Pancreas (tissue), 10 donors: ENCODE results near the gene FBXL17. TPM values are rescaled to one million over a fixed set of nuclear protein-coding genes. Genes with fewer than 3 reads are reported as not detected.

Experiments
- ATAC-seq, 4 donors: fragments of 200-7000 bp; cut with Tn5 transposase; one replicate each; pipeline versions ENCODE4 v1.8.0 to v1.9.1; 2020; ENCODE audit warnings: mild to moderate bottlenecking in 4 of 4, moderate library complexity in 4 of 4
- DNase-seq, 6 donors: peaks; one replicate each; pipeline ENCODE4 v3.0.0-alpha.2; 2020
- FAIRE-seq: peaks from 2 replicates; lab custom pipeline; 2012; peaks lifted over from hg19 to GRCh38; lab: Jason Lieb, UNC
- H3K27ac ChIP-seq, 4 donors: fragments of 200-600 bp; sonication (generic); 1 replicate in 3 of 4; 2 replicates in 1 of 4; pipeline versions ENCODE4 v1.5.0 to v1.8.0; 2020
- H3K27me3 ChIP-seq, 4 donors: fragments of 200-600 bp; one replicate each; pipeline ENCODE4 v1.8.0; 2021
- H3K36me3 ChIP-seq, 3 donors: fragments of 200-600 bp; sonication (generic) in 1 of 3; one replicate each; pipeline versions ENCODE4 v1.5.0 to v1.8.0; 2020 to 2021
- H3K4me1 ChIP-seq, 3 donors: fragments of 200-600 bp; one replicate each; pipeline ENCODE4 v1.8.0; 2021
- H3K4me3 ChIP-seq, 4 donors: fragments of 200-600 bp; sonication (generic) in 2 of 4; one replicate each; pipeline versions ENCODE4 v1.5.0 to v1.8.0; 2020 to 2021
- H3K9me3 ChIP-seq, 4 donors: fragments of 200-600 bp; one replicate each; pipeline ENCODE4 v1.8.0; 2021
- WGBS, 2 donors: extraction: QIAGEN DNeasy Blood & Tissue Kit; methylation state at CpG; one replicate each; pipeline ENCODE4 v1.1.7; 2013; 5-methylcytosine and 5-hydroxymethylcytosine counted together
- intact Hi-C, 3 donors: fragments of 100-400 bp; cut with DNase I; formaldehyde crosslinking; loops; one replicate each; pipeline versions ENCODE4 v1.11.1 to v1.14.2; 2022
- polyA plus RNA-seq, 2 donors: library from polyadenylated mRNA; stranded (reverse); fragments of 200-250 nt; gene quantifications; one replicate each; pipeline ENCODE4 v1.2.3, GENCODE V29; 2013
- total RNA-seq, 6 donors: library from RNA; stranded (reverse); fragmentation: NEBNext Ultra II Directional in 4 of 6; extraction: Animal tissue kit (Norgen Biotek cat#: 25700) in 4 of 6; gene quantifications; one replicate each; pipeline versions ENCODE4 v1.2.1 to v1.2.4, GENCODE V29; 2021 to 2023
- TF ChIP-seq, protein P1 (sequence below), 4 donors: fragments of 200-600 bp; sonication (generic) in 3 of 4; IDR thresholded peaks; one replicate each; pipeline versions ENCODE4 v1.5.0 to v1.8.0; 2021; ENCODE audit warnings: antibody characterized with exemption in 4 of 4
- donor health status: healthy with polysubstance abuse.
- donor health status: DM: no; HTN: no; CAD: no; lungs with moderate emphysema.
- donor health status: DM: no; HTN: no; CAD: no.
- donor health status: control.
- donor health status: control.
- donor health status: Bipolar disorder and iron deficiency.
- donor health status: DM: yes; HTN: yes; CAD: no.
- donor health status: DM: no; HTN: no; CAD: no.
- donor health status: DM: no; HTN: no; CAD: no.
- donor health status: DM: yes; HTN: yes; CAD: no.

FBXL17 gene
- total and polyA plus RNA-seq, 8 donors = 4.2 to 11.1 (median 7.3) TPM

DNA sequence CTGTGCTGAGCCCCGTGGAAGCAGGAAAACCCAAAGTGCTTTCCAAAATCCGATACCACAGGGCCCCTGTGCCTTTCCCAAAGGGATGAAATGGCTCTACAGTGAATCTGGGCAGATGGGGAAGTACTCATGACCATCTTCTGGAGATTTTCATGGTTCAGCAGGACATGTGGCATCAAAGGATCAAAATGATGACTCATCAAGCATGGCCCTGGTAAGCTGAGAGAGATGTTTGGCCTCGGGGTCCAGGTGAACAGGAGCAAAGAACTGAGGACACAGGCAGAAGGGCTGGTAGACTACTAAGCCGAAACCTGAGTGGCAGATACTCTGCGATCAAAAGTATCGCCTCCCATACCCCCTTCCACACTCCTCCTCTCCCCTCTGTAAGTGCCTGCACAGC lies 551.1 kb downstream of the FBXL17 start:
- no peaks in the 10 kb centered on the region for H3K4me1 ChIP-seq
- DNase-seq (no peak), ATAC-seq (no peak), FAIRE-seq (no peak)
- intact Hi-C loops = no loop called here
- H3K4me3 ChIP-seq = no peak overlapping the region
- H3K36me3 ChIP-seq = no peaks in the 10 kb centered on the region
- H3K9me3 ChIP-seq = no peaks in the 10 kb centered on the region
- no peaks in the 10 kb centered on the region for H3K27me3 ChIP-seq
- TF ChIP-seq, protein P1, sequence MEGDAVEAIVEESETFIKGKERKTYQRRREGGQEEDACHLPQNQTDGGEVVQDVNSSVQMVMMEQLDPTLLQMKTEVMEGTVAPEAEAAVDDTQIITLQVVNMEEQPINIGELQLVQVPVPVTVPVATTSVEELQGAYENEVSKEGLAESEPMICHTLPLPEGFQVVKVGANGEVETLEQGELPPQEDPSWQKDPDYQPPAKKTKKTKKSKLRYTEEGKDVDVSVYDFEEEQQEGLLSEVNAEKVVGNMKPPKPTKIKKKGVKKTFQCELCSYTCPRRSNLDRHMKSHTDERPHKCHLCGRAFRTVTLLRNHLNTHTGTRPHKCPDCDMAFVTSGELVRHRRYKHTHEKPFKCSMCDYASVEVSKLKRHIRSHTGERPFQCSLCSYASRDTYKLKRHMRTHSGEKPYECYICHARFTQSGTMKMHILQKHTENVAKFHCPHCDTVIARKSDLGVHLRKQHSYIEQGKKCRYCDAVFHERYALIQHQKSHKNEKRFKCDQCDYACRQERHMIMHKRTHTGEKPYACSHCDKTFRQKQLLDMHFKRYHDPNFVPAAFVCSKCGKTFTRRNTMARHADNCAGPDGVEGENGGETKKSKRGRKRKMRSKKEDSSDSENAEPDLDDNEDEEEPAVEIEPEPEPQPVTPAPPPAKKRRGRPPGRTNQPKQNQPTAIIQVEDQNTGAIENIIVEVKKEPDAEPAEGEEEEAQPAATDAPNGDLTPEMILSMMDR (IDR thresholded peaks at IDR 0.05) = no peak
- H3K27ac ChIP-seq = no peak overlapping the region
- WGBS, 2 donors = 76 to 85% methylated on average over 6 of the region's 6 CpGs

DNA sequence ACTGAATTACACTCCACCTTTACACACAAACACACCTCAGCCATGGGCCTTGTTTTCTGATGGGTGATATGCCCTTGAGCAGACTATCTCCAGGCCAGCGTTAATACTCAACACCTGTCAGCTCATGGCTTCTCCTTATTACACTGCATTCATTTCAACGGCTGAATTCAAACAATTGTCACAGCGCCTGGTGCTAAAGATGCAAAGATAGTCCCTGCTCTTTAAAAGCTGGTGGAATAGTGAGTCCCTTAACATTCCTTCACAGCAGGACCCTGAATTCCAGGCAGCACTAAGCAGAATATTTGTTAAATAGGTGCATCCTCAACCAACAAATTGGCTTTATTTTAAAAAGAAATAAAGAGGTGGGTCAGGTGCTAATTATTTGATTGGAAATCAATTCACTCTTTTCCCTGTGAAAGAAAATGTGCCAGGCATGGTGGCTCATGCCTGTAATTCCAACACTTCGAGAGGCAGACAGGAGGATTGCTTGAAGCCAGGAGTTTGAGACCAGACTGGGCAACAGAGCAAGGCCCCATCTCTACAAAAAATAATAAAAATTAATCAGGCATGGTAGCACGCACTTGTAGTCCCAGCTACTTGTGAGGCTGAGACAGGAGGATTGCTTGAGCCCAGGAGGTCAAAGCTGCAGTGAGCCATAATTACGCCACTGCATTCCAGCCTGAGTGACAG lies 555.4 kb downstream of the FBXL17 start:
- H3K4me3 ChIP-seq = no peak overlapping the region
- ATAC-seq (no peak), DNase-seq (no peak), FAIRE-seq (no peak)
- no peak overlapping the region for H3K27ac ChIP-seq
- H3K9me3 ChIP-seq = no peaks in the 10 kb centered on the region
- H3K36me3 ChIP-seq = no peaks in the 10 kb centered on the region
- WGBS, 2 donors = 73 to 74% methylated on average over 6 of the region's 6 CpGs
- intact Hi-C loops = no loop called here
- TF ChIP-seq, protein P1 (IDR thresholded peaks at IDR 0.05) = no peak
- no peaks in the 10 kb centered on the region for H3K27me3 ChIP-seq
- H3K4me1 ChIP-seq = no peaks in the 10 kb centered on the region

DNA sequence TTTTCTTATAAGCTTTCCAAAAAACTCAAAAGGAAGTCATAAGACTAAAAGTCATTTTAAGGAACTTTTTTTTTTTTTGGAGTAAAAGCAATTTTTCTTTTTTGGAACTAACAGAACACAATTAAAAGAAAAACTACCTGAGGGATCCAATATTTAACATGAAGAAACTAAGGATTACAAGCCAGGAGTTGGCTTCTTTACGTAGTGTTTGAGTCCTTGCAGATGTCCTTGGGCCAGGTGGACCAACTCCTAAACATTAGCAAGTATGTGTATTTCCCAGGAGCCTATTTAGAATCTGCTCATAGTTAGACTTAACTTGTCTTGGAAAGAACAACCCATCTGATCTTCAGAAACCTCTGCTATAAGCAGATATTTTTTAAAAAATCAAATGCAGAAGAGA lies 557.1 kb downstream of the FBXL17 start:
- DNase-seq (no peak), FAIRE-seq (no peak), ATAC-seq (no peak)
- H3K27ac ChIP-seq = no peak overlapping the region
- H3K36me3 ChIP-seq = no peaks in the 10 kb centered on the region
- no peaks in the 10 kb centered on the region for H3K4me1 ChIP-seq
- H3K9me3 ChIP-seq = no peaks in the 10 kb centered on the region
- 46 to 56% methylated on average over 1 of the region's 1 CpG for WGBS, 2 donors
- intact Hi-C loops = no loop called here
- no peak overlapping the region for H3K4me3 ChIP-seq
- TF ChIP-seq, protein P1 (IDR thresholded peaks at IDR 0.05) = no peak
- H3K27me3 ChIP-seq = no peaks in the 10 kb centered on the region

DNA sequence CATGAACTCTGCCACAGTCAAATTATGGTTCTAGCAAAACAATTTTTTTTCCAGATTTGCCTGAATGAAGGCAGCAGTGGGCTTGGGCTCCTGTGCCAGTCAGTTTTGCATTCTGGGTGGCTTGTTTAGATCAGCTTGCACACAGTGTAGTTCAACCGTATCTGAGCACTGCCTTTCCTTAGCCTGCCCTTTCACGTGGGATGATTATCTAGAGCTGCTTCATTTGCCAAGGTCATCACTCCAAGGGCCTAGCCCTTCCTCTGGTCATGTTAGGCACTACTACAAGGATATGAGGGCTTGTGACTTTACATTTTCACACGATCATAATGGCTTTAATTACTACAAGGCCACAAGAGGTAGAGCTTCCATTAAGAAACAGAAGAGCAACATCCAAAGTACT lies 560.6 kb downstream of the FBXL17 start:
- no peak for DNase-seq
- no peaks in the 10 kb centered on the region for H3K36me3 ChIP-seq
- H3K27me3 ChIP-seq = no peaks in the 10 kb centered on the region
- H3K27ac ChIP-seq = no peak overlapping the region
- WGBS, 2 donors = 50 to 51% methylated on average over 3 of the region's 3 CpGs
- no peak for FAIRE-seq
- no peaks in the 10 kb centered on the region for H3K9me3 ChIP-seq
- H3K4me1 ChIP-seq = no peaks in the 10 kb centered on the region
- TF ChIP-seq, protein P1 (IDR thresholded peaks at IDR 0.05) = no peak
- ATAC-seq = no peak
- intact Hi-C loops = no loop called here
- no peak overlapping the region for H3K4me3 ChIP-seq

DNA sequence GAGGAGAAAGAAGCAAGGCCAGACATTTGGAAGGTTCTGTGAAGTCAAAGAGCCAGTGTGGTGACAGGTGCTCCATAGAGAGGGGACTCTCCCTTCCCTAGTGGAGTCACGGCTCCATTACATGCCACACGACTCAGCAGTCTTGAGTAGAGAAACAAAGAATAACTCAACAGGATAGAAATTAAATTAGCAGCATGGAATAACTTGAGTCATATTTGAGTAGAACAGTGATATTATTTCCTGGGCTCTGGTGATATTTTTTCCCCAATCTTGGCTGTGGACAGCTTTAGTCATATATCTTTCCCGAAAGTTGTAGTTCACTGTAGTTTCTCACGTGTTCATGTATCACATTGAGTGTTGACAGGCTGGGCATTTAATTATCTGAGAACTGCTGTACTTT lies 561.5 kb downstream of the FBXL17 start:
- Histone ChIP-seq H3K27me3 (no peaks in the 10 kb centered on the region), H3K27ac (no peak overlapping the region), H3K4me3 (no peak overlapping the region), H3K4me1 (no peaks in the 10 kb centered on the region), H3K9me3 (no peaks in the 10 kb centered on the region), H3K36me3 (no peaks in the 10 kb centered on the region)
- ATAC-seq (no peak), DNase-seq (no peak), FAIRE-seq (no peak)
- WGBS, 2 donors = 89 to 90% methylated on average over 4 of the region's 4 CpGs
- TF ChIP-seq, protein P1 (IDR thresholded peaks at IDR 0.05) = no peak
- intact Hi-C loops = no loop called here
